Endodermal cell (in vitro differentiated cells): Measurements from ENCODE around the gene PTTG1IP. TPM values are rescaled to one million over a fixed set of nuclear protein-coding genes. Genes with fewer than 3 reads are reported as not detected.

Experiments
- DNase-seq: peaks from one replicate; pipeline ENCODE4 v3.0.0-alpha.2; 2017
- H3K27ac ChIP-seq: 2 replicates; pipeline ENCODE4 v1.5.1; 2013; ENCODE audit warnings: mild to moderate bottlenecking, low read depth, low read length, moderate library complexity
- H3K27me3 ChIP-seq: 2 replicates; pipeline ENCODE4 v1.6.1; 2013; ENCODE audit warnings: mild to moderate bottlenecking, low read length, moderate library complexity; ENCODE audit not compliant: insufficient read depth, control insufficient read depth, poor library complexity, severe bottlenecking
- H3K36me3 ChIP-seq: 2 replicates; pipeline ENCODE4 v1.7.0; 2013; ENCODE audit warnings: mild to moderate bottlenecking, low read length, moderate library complexity; ENCODE audit not compliant: control insufficient read depth, insufficient read depth
- H3K4me1 ChIP-seq: one replicate; pipeline ENCODE4 v1.7.0; 2013; ENCODE audit warnings: low read length; ENCODE audit not compliant: control insufficient read depth, insufficient read depth
- H3K4me3 ChIP-seq: 2 replicates; pipeline ENCODE4 v1.5.1; 2013; ENCODE audit warnings: mild to moderate bottlenecking, low read length, moderate library complexity
- H3K9ac ChIP-seq: 2 replicates; pipeline ENCODE4 v1.6.1; 2013; ENCODE audit warnings: mild to moderate bottlenecking, low read length, moderate library complexity; ENCODE audit not compliant: poor library complexity, severe bottlenecking; ENCODE audit errors: extremely low read depth
- H3K9me3 ChIP-seq: 2 replicates; pipeline ENCODE4 v1.6.1; 2013; ENCODE audit warnings: mild to moderate bottlenecking, low read length, moderate library complexity; ENCODE audit not compliant: control insufficient read depth
- H3K27ac Mint-ChIP-seq: 2 replicates; pipeline ENCODE4 v1.8.0; 2020; ENCODE audit warnings: mixed read lengths
- H3K27me3 Mint-ChIP-seq: 2 replicates; pipeline ENCODE4 v1.8.0; 2021; ENCODE audit warnings: mild to moderate bottlenecking, mixed read lengths; ENCODE audit not compliant: insufficient read depth
- H3K36me3 Mint-ChIP-seq: 2 replicates; pipeline ENCODE4 v1.8.0; 2020; ENCODE audit warnings: low read depth, mixed read lengths
- H3K4me1 Mint-ChIP-seq: 2 replicates; pipeline ENCODE4 v1.8.0; 2020; ENCODE audit warnings: mixed read lengths
- H3K4me3 Mint-ChIP-seq: 2 replicates; pipeline ENCODE4 v1.8.0; 2020; ENCODE audit warnings: mild to moderate bottlenecking, moderate library complexity, mixed read lengths
- H3K9me3 Mint-ChIP-seq: 2 replicates; pipeline ENCODE4 v1.8.0; 2020; ENCODE audit warnings: mild to moderate bottlenecking, mixed read lengths
- CTCF ChIP-seq: fragments of 200-600 bp; sonication (generic); conservative IDR thresholded peaks from 2 replicates; pipeline ENCODE4 v1.5.0; 2021; ENCODE audit warnings: antibody characterized with exemption, mild to moderate bottlenecking
- whole genome bisulfite sequencing, 2 experiments: methylation state at CpG; one replicate each; pipeline versions ENCODE4 v1.1.5 to v1.1.7; 2013; ENCODE audit warnings: missing lambda C conversion rate in 2 of 2, mixed read lengths in 1 of 2; ENCODE audit not compliant: insufficient coverage in 1 of 2, insufficient read length in 1 of 2; 5-methylcytosine and 5-hydroxymethylcytosine counted together
- total RNA-seq, 2 donors: library from RNA; stranded (reverse); fragmentation: NEBNext Ultra II Directional in 1 of 2; extraction: Animal tissue kit (Norgen Biotek cat#: 25700) in 1 of 2; gene quantifications; 2 replicates in 1 of 2; 3 replicates in 1 of 2; pipeline ENCODE4 v1.2.1, GENCODE V29; 2021

Gene PTTG1IP
- total RNA-seq, 2 donors from 2014 or later: 155 to 168 TPM

DNA sequence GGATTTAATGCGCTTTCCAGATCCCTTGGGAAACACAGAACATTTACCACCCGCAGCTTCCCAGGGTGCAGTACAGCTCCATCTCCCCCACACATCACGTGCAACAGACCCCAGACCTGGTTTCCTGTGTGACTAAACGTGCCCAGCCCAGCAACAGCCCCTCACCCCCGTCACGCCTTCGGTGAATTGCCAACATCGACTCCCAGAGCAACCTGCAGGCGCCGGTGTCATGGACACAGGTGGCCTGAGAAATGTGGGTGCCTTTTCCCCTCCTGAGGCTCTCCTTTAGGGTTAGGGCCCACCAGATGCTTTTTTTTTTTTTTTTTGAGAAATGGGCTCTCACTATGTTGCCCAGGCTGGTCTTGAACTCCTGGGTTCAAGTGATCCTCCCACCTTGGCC, 31.4 kb downstream of the PTTG1IP start:
- Histone ChIP-seq H3K27ac (no peak overlapping the region), H3K4me3 (no peak overlapping the region), H3K36me3 (no peaks in the 10 kb centered on the region), H3K4me1 (no peaks in the 10 kb centered on the region), H3K9me3 (no peaks in the 10 kb centered on the region), H3K9ac (no peak overlapping the region), H3K27me3 (no peaks in the 10 kb centered on the region)
- DNase-seq: no peak
- Mint-ChIP-seq H3K4me1 (peaks cover 12% of the 10 kb centered on the region), H3K9me3 (no peaks in the 10 kb centered on the region), H3K36me3 (no peaks in the 10 kb centered on the region), H3K27me3 (no peaks in the 10 kb centered on the region), H3K27ac (no peak overlapping the region), H3K4me3 (no peak overlapping the region)
- no peak for TF ChIP-seq CTCF
- WGBS, 2 experiments: 90 to 94% methylated on average over 7 to 10 of the region's 10 CpGs

DNA sequence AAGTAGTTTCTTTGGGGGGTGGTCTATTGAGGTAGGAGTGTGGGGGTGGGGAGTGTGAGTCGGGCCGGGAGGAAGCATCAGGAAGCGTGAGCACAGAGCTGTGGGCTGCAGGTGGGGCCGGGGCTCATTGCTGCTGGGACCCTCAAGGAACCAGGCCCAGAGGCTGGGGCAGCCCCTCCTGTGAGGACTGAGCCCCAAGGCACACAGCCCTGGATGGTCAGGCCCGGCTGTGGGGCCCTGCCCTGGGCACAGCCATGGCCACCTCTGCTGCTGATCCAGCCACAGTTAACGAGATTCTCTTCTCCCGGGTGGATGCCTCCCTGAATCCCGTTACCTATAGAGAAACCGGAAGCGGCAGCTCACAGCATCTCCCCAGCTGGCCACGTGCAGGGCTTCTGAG, 32.7 kb downstream of the PTTG1IP start:
- 84 to 96% methylated on average over 8 to 11 of the region's 11 CpGs for WGBS, 2 experiments
- no peak overlapping the region for H3K27ac ChIP-seq
- peaks cover 7% of the 10 kb centered on the region for H3K4me1 Mint-ChIP-seq
- H3K9me3 ChIP-seq: no peaks in the 10 kb centered on the region
- no peak for DNase-seq
- no peak overlapping the region for H3K9ac ChIP-seq
- no peak overlapping the region for H3K4me3 Mint-ChIP-seq
- no peaks in the 10 kb centered on the region for H3K36me3 Mint-ChIP-seq
- TF ChIP-seq CTCF: no peak
- no peak overlapping the region for H3K4me3 ChIP-seq
- H3K36me3 ChIP-seq: no peaks in the 10 kb centered on the region
- H3K27ac Mint-ChIP-seq: no peak overlapping the region
- H3K27me3 ChIP-seq: no peaks in the 10 kb centered on the region
- H3K4me1 ChIP-seq: no peaks in the 10 kb centered on the region
- H3K27me3 Mint-ChIP-seq: no peaks in the 10 kb centered on the region
- H3K9me3 Mint-ChIP-seq: no peaks in the 10 kb centered on the region

GRCh38 chr21:44838951-44839350, 34.5 kb downstream of the PTTG1IP start:
- Mint-ChIP-seq H3K27ac (no peak overlapping the region), H3K4me3 (no peak overlapping the region), H3K9me3 (no peaks in the 10 kb centered on the region), H3K4me1 (peaks cover 2% of the 10 kb centered on the region), H3K36me3 (no peaks in the 10 kb centered on the region), H3K27me3 (no peaks in the 10 kb centered on the region)
- no peak overlapping the region for H3K27ac ChIP-seq
- DNase-seq: no peak
- no peaks in the 10 kb centered on the region for H3K9me3 ChIP-seq
- H3K4me3 ChIP-seq: no peak overlapping the region
- H3K4me1 ChIP-seq: no peaks in the 10 kb centered on the region
- 93 to 96% methylated on average over 8 to 9 of the region's 9 CpGs for WGBS, 2 experiments
- no peaks in the 10 kb centered on the region for H3K36me3 ChIP-seq
- H3K9ac ChIP-seq: no peak overlapping the region
- H3K27me3 ChIP-seq: no peaks in the 10 kb centered on the region
- no peak for TF ChIP-seq CTCF
